NOMO-1 treated with DMSO at 0.1 percent for 48 hours (cell line): ENCODE data around the gene RPTOR.
"Not testable (repeated sequence)": the region's sequence is repeated elsewhere in the genome, so short reads cannot be mapped to it uniquely, and the experiment has no call there.

Source experiments
- DNase-seq: peaks from one replicate; lab custom pipeline; 2025; ENCODE audit not compliant: unreplicated experiment; lab: John Stamatoyannopoulos, UW

RPTOR gene

GRCh38 chr17:80687839-80688238, 143.2 kb downstream of the RPTOR start:
- DNase-seq, result no peak

- DNase-seq, result no peak
Observed at GRCh38 chr17:80689129-80689619, 144.5 kb downstream of the RPTOR start.

GRCh38 chr17:80691784-80692183, 147.1 kb downstream of the RPTOR start:
- DNase-seq, result no peak

GRCh38 chr17:80692931-80693467, 148.4 kb downstream of the RPTOR start:
- DNase-seq, result no peak

GRCh38 chr17:80693511-80693910, 148.9 kb downstream of the RPTOR start:
- no peak for DNase-seq

- no peak for DNase-seq
Observed at GRCh38 chr17:80694085-80694991, 149.7 kb downstream of the RPTOR start.

GRCh38 chr17:80694992-80695912, 150.6 kb downstream of the RPTOR start:
- no peak for DNase-seq

GRCh38 chr17:80695979-80696378, 151.3 kb downstream of the RPTOR start:
- no peak for DNase-seq

- no peak for DNase-seq
Observed at GRCh38 chr17:80696456-80696855, 151.8 kb downstream of the RPTOR start.

GRCh38 chr17:80696964-80697363, 152.3 kb downstream of the RPTOR start:
- DNase-seq, result no peak

GRCh38 chr17:80698297-80698696, 153.7 kb downstream of the RPTOR start:
- no peak for DNase-seq

- not testable (repeated sequence) for DNase-seq
Observed at GRCh38 chr17:80699205-80699604, 154.6 kb downstream of the RPTOR start.

GRCh38 chr17:80701730-80702129, 157.1 kb downstream of the RPTOR start:
- DNase-seq, result no peak

GRCh38 chr17:80702315-80703141, 157.9 kb downstream of the RPTOR start:
- no peak for DNase-seq

GRCh38 chr17:80703142-80703478, 158.5 kb downstream of the RPTOR start:
- DNase-seq, result no peak

- peak; percentile 32 for DNase-seq
Observed at GRCh38 chr17:80704381-80704819, 159.8 kb downstream of the RPTOR start.

GRCh38 chr17:80704894-80705293, 160.3 kb downstream of the RPTOR start:
- no peak for DNase-seq

- DNase-seq, result no peak
Observed at GRCh38 chr17:80705988-80706387, 161.3 kb downstream of the RPTOR start.

GRCh38 chr17:80706463-80706867, 161.8 kb downstream of the RPTOR start:
- DNase-seq, result no peak

GRCh38 chr17:80708480-80708879, 163.8 kb downstream of the RPTOR start:
- no peak for DNase-seq
